AG09319 (cell line): ENCODE measurements around the gene RRAD.

Source experiments
- DNase-seq: peaks from one replicate; pipeline ENCODE4 v3.0.0-alpha.2; 2010; ENCODE audit warnings: low read depth; ENCODE audit errors: extremely low read depth
- CTCF ChIP-seq: IDR thresholded peaks from 2 replicates; pipeline ENCODE4 v1.5.1; 2011; ENCODE audit warnings: low read depth, mild to moderate bottlenecking, inconsistent platforms, low read length, moderate library complexity

Gene RRAD

DNA sequence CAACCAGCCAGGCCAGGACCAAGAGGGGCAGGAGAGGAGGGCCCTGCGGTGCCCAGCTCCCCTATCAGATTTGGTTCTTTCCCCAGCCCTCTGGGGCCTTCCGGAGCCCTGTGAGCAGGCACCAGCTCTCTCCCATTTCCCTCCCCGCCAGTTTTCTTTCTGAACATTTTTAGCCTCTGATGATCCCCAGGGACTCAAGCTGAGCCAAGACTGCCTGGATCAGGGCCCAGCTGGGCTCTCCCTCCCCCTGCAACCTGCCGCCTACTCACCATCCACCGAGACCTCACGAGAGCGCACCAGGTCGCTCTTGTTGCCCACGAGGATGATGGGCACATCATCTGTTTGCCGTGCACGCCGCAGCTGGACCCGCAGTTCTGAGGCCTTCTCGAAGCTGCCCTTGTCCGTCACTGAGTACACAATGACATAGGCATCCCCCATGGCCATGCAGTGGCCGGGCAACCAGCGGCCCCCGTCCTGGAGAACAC, 2.0 kb downstream of the RRAD start:
- DNase-seq = no peak
- TF ChIP-seq CTCF = no peak

- TF ChIP-seq CTCF = no peak
- no peak for DNase-seq
These were observed 3.4 kb downstream of the RRAD start for GRCh38 chr16:66921729-66922450.

- no peak for TF ChIP-seq CTCF
- DNase-seq = no peak
These were observed 4.2 kb downstream of the RRAD start for GRCh38 chr16:66920924-66921680.

DNA sequence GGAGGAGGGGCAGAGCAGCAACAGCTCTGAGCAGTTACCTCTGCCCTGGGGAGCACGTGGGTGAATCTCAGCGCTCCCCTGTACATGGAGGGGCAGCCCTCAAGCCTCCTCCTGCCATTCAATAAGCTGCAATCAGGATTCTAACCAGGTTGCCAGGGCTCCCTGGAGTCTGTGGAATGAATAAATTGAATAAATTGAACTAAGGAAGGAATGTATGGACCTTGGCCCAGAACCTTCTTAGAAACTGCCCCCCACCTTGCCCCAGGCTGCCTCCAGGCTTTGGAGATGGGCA, 5.1 kb downstream of the RRAD start:
- TF ChIP-seq CTCF = no peak
- no peak for DNase-seq

GRCh38 chr16:66919569-66920298, 5.6 kb downstream of the RRAD start:
- TF ChIP-seq CTCF = no peak
- no peak for DNase-seq

GRCh38 chr16:66918803-66919568, 6.3 kb downstream of the RRAD start, which contains the start of gene CDH16:
TSS of gene CDH16 (minus strand) at chr16:66918885. CDS start at chr16:66918065, 820 bp downstream.
- no peak for TF ChIP-seq CTCF
- DNase-seq = no peak
